Mucosa of descending colon (tissue), 3 donors: ENCODE data around the gene AMTN. TPM values are rescaled to one million over a fixed set of nuclear protein-coding genes. Genes with fewer than 3 reads are reported as not detected.

Experiments used
- ATAC-seq: fragments of 200-7000 bp; cut with Tn5 transposase; one replicate; pipeline ENCODE4 v1.9.1; 2020; ENCODE audit warnings: mild to moderate bottlenecking, moderate library complexity
- DNase-seq, 3 donors: peaks; one replicate each; pipeline ENCODE4 v3.0.0-alpha.2; 2020
- H3K36me3 ChIP-seq: fragments of 200-600 bp; one replicate; pipeline ENCODE4 v1.8.0; 2021; ENCODE audit warnings: low read depth, mild to moderate bottlenecking
- H3K4me1 ChIP-seq: fragments of 200-600 bp; one replicate; pipeline ENCODE4 v1.8.0; 2021; ENCODE audit warnings: low read depth, mild to moderate bottlenecking
- H3K4me3 ChIP-seq: fragments of 200-600 bp; one replicate; pipeline ENCODE4 v1.8.0; 2021; ENCODE audit warnings: mild to moderate bottlenecking
- H3K9me3 ChIP-seq: fragments of 200-600 bp; one replicate; pipeline ENCODE4 v1.8.0; 2021; ENCODE audit warnings: mild to moderate bottlenecking
- CTCF ChIP-seq: fragments of 200-600 bp; IDR thresholded peaks from one replicate; pipeline ENCODE4 v1.8.0; 2022; ENCODE audit warnings: antibody characterized with exemption, mild to moderate bottlenecking
- intact Hi-C, 2 donors: fragments of 100-400 bp; cut with DNase I in 1 of 2; cut with micrococcal nuclease in 1 of 2; formaldehyde crosslinking; loops; one replicate each; pipeline versions ENCODE4 v1.11.0 to v1.11.1; 2022; cut with DNase I, micrococcal nuclease
- total RNA-seq, 3 donors: library from RNA; stranded (reverse); fragmentation: NEBNext Ultra II Directional in 2 of 3; extraction: Animal tissue kit (Norgen Biotek cat#: 25700) in 2 of 3; gene quantifications; one replicate each; pipeline versions ENCODE4 v1.2.1 to v1.2.4, GENCODE V29; 2021 to 2023
- donor health status: DM: no; HTN: no; CAD: no; lungs with moderate emphysema.
- donor health status: DM: no; HTN: no; CAD: no.
- donor health status: DM: no; HTN: yes; CAD: no.

The AMTN gene
- total RNA-seq, 3 donors from 2014 or later, result not detected

GRCh38 chr4:70564033-70564432 is 45.7 kb downstream of the AMTN start:
- intact Hi-C loops, result no loop called here
- Histone ChIP-seq H3K9me3 (no peaks in the 10 kb centered on the region), H3K4me3 (no peak overlapping the region), H3K4me1 (no peaks in the 10 kb centered on the region), H3K36me3 (no peaks in the 10 kb centered on the region)
- no peak for DNase-seq
- no peak for ATAC-seq
- no peak for TF ChIP-seq CTCF

DNA sequence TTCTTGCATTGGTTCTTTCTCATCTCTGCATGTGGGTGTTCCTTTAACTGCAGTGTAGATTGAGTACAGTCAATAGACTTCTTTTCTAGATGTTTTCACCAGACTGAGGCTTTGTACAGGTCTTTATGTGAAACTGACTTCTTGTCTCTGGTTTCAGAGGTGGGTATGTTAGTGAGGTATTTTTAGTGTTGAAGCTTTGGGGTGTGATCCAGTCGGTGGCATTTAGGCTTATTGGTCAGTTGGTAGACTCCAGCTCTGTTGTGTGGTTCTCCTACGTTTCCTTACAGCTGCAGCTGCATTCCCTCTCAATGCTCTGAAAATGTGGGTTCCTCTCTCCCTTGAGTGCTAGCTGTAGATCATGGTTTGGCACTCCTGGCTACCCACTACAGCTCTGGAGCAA is 52.4 kb downstream of the AMTN start:
- intact Hi-C loops, result no loop called here
- no peak for DNase-seq
- no peaks in the 10 kb centered on the region for H3K9me3 ChIP-seq
- no peak overlapping the region for H3K4me3 ChIP-seq
- H3K4me1 ChIP-seq, result no peaks in the 10 kb centered on the region
- ATAC-seq, result no peak
- no peaks in the 10 kb centered on the region for H3K36me3 ChIP-seq
- TF ChIP-seq CTCF, result no peak

- Histone ChIP-seq H3K36me3 (no peaks in the 10 kb centered on the region), H3K4me1 (no peaks in the 10 kb centered on the region), H3K9me3 (no peaks in the 10 kb centered on the region), H3K4me3 (no peak overlapping the region)
- DNase-seq, result no peak
- no peak for ATAC-seq
- no peak for TF ChIP-seq CTCF
- intact Hi-C loops, result no loop called here
Measured at GRCh38 chr4:70571772-70572171, 53.4 kb downstream of the AMTN start.

- no peak for ATAC-seq
- intact Hi-C loops, result no loop called here
- no peaks in the 10 kb centered on the region for H3K4me1 ChIP-seq
- no peak for TF ChIP-seq CTCF
- H3K4me3 ChIP-seq, result no peak overlapping the region
- H3K36me3 ChIP-seq, result no peaks in the 10 kb centered on the region
- DNase-seq, result no peak
- no peaks in the 10 kb centered on the region for H3K9me3 ChIP-seq
Measured at GRCh38 chr4:70575964-70576363, 57.6 kb downstream of the AMTN start.

- ATAC-seq, result peak; percentile 49
- Histone ChIP-seq H3K4me1 (no peaks in the 10 kb centered on the region), H3K9me3 (no peaks in the 10 kb centered on the region), H3K4me3 (no peak overlapping the region), H3K36me3 (no peaks in the 10 kb centered on the region)
- TF ChIP-seq CTCF, result no peak
- intact Hi-C loops, result no loop called here
- no peak for DNase-seq
Measured at GRCh38 chr4:70577220-70577927, 59.0 kb downstream of the AMTN start.

DNA sequence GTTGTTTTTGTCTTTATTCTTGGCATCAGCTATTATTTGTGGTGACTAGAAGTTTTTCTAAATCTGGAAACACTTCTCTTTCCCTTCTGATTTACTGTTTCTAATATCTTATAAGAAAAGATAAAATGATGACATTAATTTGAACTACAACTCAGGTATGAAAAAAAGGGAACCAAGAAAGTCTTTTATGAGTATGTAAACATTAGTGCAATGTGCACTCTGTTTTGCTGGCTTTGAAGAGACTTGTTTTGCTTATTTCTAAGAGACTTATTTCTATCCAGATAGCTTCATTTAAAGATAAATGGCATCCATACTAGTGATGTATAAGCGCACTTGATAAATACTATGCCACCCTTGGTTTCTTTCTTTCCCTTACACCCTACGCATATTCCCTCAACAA is 63.6 kb downstream of the AMTN start:
- no peak for TF ChIP-seq CTCF
- Histone ChIP-seq H3K4me3 (no peak overlapping the region), H3K36me3 (no peaks in the 10 kb centered on the region), H3K9me3 (no peaks in the 10 kb centered on the region), H3K4me1 (no peaks in the 10 kb centered on the region)
- no peak for ATAC-seq
- intact Hi-C loops, result no loop called here
- DNase-seq, result no peak
